Muscle layer of colon (tissue), 2 donors: ENCODE measurements around the gene TRIM2.

Experiments
- H3K27ac ChIP-seq: one replicate; pipeline ENCODE4 v1.7.0; 2013; ENCODE audit warnings: low read depth, mild to moderate bottlenecking, low read length, moderate library complexity
- H3K27me3 ChIP-seq, 2 donors: one replicate each; pipeline ENCODE4 v1.7.0; 2013; ENCODE audit warnings: low read length in 2 of 2, mild to moderate bottlenecking in 2 of 2; ENCODE audit not compliant: insufficient read depth in 2 of 2, control insufficient read depth in 1 of 2
- H3K36me3 ChIP-seq: one replicate; pipeline ENCODE4 v1.7.0; 2013; ENCODE audit warnings: mild to moderate bottlenecking, low read length; ENCODE audit not compliant: insufficient read depth
- H3K4me1 ChIP-seq: one replicate; pipeline ENCODE4 v1.7.0; 2013; ENCODE audit warnings: mild to moderate bottlenecking, low read length; ENCODE audit not compliant: insufficient read depth
- H3K4me3 ChIP-seq, 2 donors: one replicate each; pipeline ENCODE4 v1.7.0; 2013; ENCODE audit warnings: low read length in 2 of 2, low read depth in 1 of 2, mild to moderate bottlenecking in 1 of 2, moderate library complexity in 1 of 2
- H3K9ac ChIP-seq: one replicate; pipeline ENCODE4 v1.7.0; 2013; ENCODE audit warnings: low read length
- H3K9me3 ChIP-seq: one replicate; pipeline ENCODE4 v1.7.0; 2013; ENCODE audit warnings: mild to moderate bottlenecking, low read length
- donor health status: abdominal sarcoma.
- donor health status: Adenocarcinoma of cecum.

TRIM2 gene

GRCh38 chr4:153257991-153258390 is 53.7 kb downstream of the TRIM2 start:
- no peak overlapping the region for H3K27ac ChIP-seq
- H3K4me3 ChIP-seq = no peak overlapping the region
- H3K9ac ChIP-seq = no peak overlapping the region

GRCh38 chr4:153258750-153259149 is 54.5 kb downstream of the TRIM2 start:
- no peak overlapping the region for H3K27ac ChIP-seq
- H3K36me3 ChIP-seq = no peaks in the 10 kb centered on the region
- H3K9me3 ChIP-seq = no peaks in the 10 kb centered on the region
- H3K4me3 ChIP-seq = no peak overlapping the region
- H3K27me3 ChIP-seq = no peaks in the 10 kb centered on the region
- peaks cover 10% of the 10 kb centered on the region for H3K4me1 ChIP-seq
- no peak overlapping the region for H3K9ac ChIP-seq

More at GRCh38 chr4:153257991-153258390, 53.7 kb downstream of the TRIM2 start:
- Histone ChIP-seq H3K4me1 (peaks cover 10% of the 10 kb centered on the region), H3K36me3 (no peaks in the 10 kb centered on the region), H3K27me3 (no peaks in the 10 kb centered on the region), H3K9me3 (no peaks in the 10 kb centered on the region)

- Histone ChIP-seq H3K4me1 (peaks cover 10% of the 10 kb centered on the region), H3K9ac (no peak overlapping the region), H3K27me3 (no peaks in the 10 kb centered on the region), H3K27ac (no peak overlapping the region), H3K36me3 (no peaks in the 10 kb centered on the region), H3K4me3 (no peak overlapping the region), H3K9me3 (no peaks in the 10 kb centered on the region)
Observed at GRCh38 chr4:153259661-153260060, 55.4 kb downstream of the TRIM2 start.

GRCh38 chr4:153260132-153260531 is 55.9 kb downstream of the TRIM2 start:
- Histone ChIP-seq H3K4me1 (peaks cover 10% of the 10 kb centered on the region), H3K27me3 (no peaks in the 10 kb centered on the region), H3K36me3 (no peaks in the 10 kb centered on the region), H3K9ac (no peak overlapping the region), H3K9me3 (no peaks in the 10 kb centered on the region), H3K4me3 (no peak overlapping the region), H3K27ac (no peak overlapping the region)

GRCh38 chr4:153260553-153261300 is 56.5 kb downstream of the TRIM2 start:
- Histone ChIP-seq H3K27me3 (no peaks in the 10 kb centered on the region), H3K9me3 (no peaks in the 10 kb centered on the region), H3K4me3 (no peak overlapping the region), H3K4me1 (peaks cover 10% of the 10 kb centered on the region), H3K27ac (no peak overlapping the region), H3K9ac (no peak overlapping the region), H3K36me3 (no peaks in the 10 kb centered on the region)

- H3K36me3 ChIP-seq = no peaks in the 10 kb centered on the region
- H3K27ac ChIP-seq = no peak overlapping the region
- H3K9ac ChIP-seq = no peak overlapping the region
- H3K27me3 ChIP-seq = no peaks in the 10 kb centered on the region
- no peaks in the 10 kb centered on the region for H3K9me3 ChIP-seq
- H3K4me3 ChIP-seq = no peak overlapping the region
- H3K4me1 ChIP-seq = peaks cover 10% of the 10 kb centered on the region
Observed at GRCh38 chr4:153261461-153261860, 57.2 kb downstream of the TRIM2 start.

GRCh38 chr4:153261914-153262313 is 57.7 kb downstream of the TRIM2 start:
- Histone ChIP-seq H3K27ac (no peak overlapping the region), H3K4me3 (no peak overlapping the region), H3K27me3 (no peaks in the 10 kb centered on the region), H3K9ac (no peak overlapping the region), H3K4me1 (peaks cover 10% of the 10 kb centered on the region), H3K9me3 (no peaks in the 10 kb centered on the region), H3K36me3 (no peaks in the 10 kb centered on the region)

GRCh38 chr4:153265306-153266047 is 61.2 kb downstream of the TRIM2 start:
- Histone ChIP-seq H3K27ac (no peak overlapping the region), H3K27me3 (no peaks in the 10 kb centered on the region), H3K4me3 (no peak overlapping the region), H3K4me1 (peaks cover 17% of the 10 kb centered on the region), H3K9ac (no peak overlapping the region), H3K36me3 (no peaks in the 10 kb centered on the region), H3K9me3 (no peaks in the 10 kb centered on the region)

- no peaks in the 10 kb centered on the region for H3K36me3 ChIP-seq
- no peaks in the 10 kb centered on the region for H3K9me3 ChIP-seq
- no peak overlapping the region for H3K9ac ChIP-seq
- no peaks in the 10 kb centered on the region for H3K27me3 ChIP-seq
- H3K4me3 ChIP-seq = no peak overlapping the region
- no peak overlapping the region for H3K27ac ChIP-seq
- H3K4me1 ChIP-seq = peaks cover 17% of the 10 kb centered on the region
Observed at GRCh38 chr4:153266988-153267387, 62.7 kb downstream of the TRIM2 start.

GRCh38 chr4:153267890-153268289 is 63.6 kb downstream of the TRIM2 start:
- Histone ChIP-seq H3K4me1 (peaks cover 17% of the 10 kb centered on the region), H3K4me3 (peak overlapping the region in 1 of 2 donors; percentile 32), H3K27ac (no peak overlapping the region), H3K36me3 (no peaks in the 10 kb centered on the region), H3K9ac (no peak overlapping the region), H3K9me3 (no peaks in the 10 kb centered on the region), H3K27me3 (no peaks in the 10 kb centered on the region)

GRCh38 chr4:153268295-153268694 is 64.1 kb downstream of the TRIM2 start:
- Histone ChIP-seq H3K9me3 (no peaks in the 10 kb centered on the region), H3K27ac (peak overlapping the region; percentile 19), H3K9ac (no peak overlapping the region), H3K4me3 (peak overlapping the region in 1 of 2 donors; percentile 32), H3K27me3 (no peaks in the 10 kb centered on the region), H3K4me1 (peaks cover 17% of the 10 kb centered on the region), H3K36me3 (no peaks in the 10 kb centered on the region)
